ENCODE data around the gene ZNF846.

- TF ChIP-seq CTCF (IDR thresholded peaks at IDR 0.05; ENCODE audit: insufficient read depth, low read length) (no peak), POLR2AphosphoS5 (IDR thresholded peaks at IDR 0.05; ENCODE audit: low read depth) (no peak), GABPA (IDR thresholded peaks at IDR 0.05; ENCODE audit: low read depth) (no peak), SPI1 (IDR thresholded peaks at IDR 0.05; ENCODE audit: borderline replicate concordance, low read depth) (no peak)
- TF ChIP-seq, protein P1, sequence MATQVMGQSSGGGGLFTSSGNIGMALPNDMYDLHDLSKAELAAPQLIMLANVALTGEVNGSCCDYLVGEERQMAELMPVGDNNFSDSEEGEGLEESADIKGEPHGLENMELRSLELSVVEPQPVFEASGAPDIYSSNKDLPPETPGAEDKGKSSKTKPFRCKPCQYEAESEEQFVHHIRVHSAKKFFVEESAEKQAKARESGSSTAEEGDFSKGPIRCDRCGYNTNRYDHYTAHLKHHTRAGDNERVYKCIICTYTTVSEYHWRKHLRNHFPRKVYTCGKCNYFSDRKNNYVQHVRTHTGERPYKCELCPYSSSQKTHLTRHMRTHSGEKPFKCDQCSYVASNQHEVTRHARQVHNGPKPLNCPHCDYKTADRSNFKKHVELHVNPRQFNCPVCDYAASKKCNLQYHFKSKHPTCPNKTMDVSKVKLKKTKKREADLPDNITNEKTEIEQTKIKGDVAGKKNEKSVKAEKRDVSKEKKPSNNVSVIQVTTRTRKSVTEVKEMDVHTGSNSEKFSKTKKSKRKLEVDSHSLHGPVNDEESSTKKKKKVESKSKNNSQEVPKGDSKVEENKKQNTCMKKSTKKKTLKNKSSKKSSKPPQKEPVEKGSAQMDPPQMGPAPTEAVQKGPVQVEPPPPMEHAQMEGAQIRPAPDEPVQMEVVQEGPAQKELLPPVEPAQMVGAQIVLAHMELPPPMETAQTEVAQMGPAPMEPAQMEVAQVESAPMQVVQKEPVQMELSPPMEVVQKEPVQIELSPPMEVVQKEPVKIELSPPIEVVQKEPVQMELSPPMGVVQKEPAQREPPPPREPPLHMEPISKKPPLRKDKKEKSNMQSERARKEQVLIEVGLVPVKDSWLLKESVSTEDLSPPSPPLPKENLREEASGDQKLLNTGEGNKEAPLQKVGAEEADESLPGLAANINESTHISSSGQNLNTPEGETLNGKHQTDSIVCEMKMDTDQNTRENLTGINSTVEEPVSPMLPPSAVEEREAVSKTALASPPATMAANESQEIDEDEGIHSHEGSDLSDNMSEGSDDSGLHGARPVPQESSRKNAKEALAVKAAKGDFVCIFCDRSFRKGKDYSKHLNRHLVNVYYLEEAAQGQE (IDR thresholded peaks at IDR 0.05; ENCODE audit: insufficient replicate concordance, low read depth) = no peak
These were observed 40.9 kb downstream of the ZNF846 start for GRCh38 chr19:9727644-9728043.

All from HL-60 (cell line).